A673 (cell line): Measurements from ENCODE around the gene C4orf50. TPM values are rescaled to one million over a fixed set of nuclear protein-coding genes. Genes with fewer than 3 reads are reported as not detected.

Source experiments
- BruUV-seq: library from RNA; stranded (reverse); fragments of 400-500 nt; replicated peaks from 2 replicates; lab custom pipeline; 2021; lab: Mats Ljungman, UMichigan
- CTCF ChIA-PET: fragments of 300-600 bp; sonication (Branson Sonifier 250); formaldehyde crosslinking; loops from one replicate; lab custom pipeline; 2022; ENCODE audit warnings: antibody characterized with exemption; lab: Charles Lee
- POLR2A ChIA-PET: fragments of 300-600 bp; sonication (Branson Sonifier 250); formaldehyde crosslinking; loops from one replicate; lab custom pipeline; 2022; ENCODE audit warnings: antibody characterized with exemption; ENCODE audit not compliant: low non-redundant PET; lab: Charles Lee
- DNase-seq: peaks from one replicate; pipeline ENCODE4 v3.0.0-alpha.2; 2015; ENCODE audit warnings: low spot score
- H3K27ac ChIP-seq: fragments of 200-600 bp; sonication (generic); 2 replicates; pipeline ENCODE4 v1.5.1; 2016; ENCODE audit warnings: mixed run types, low read depth, mild to moderate bottlenecking, mixed read lengths, antibody characterized with exemption, low read length; ENCODE audit not compliant: poor library complexity, severe bottlenecking
- H3K27me3 ChIP-seq: fragments of 200-600 bp; sonication (generic); replicated peaks from 2 replicates; pipeline ENCODE4 v1.6.1; 2017; ENCODE audit warnings: mixed run types, low read depth, mild to moderate bottlenecking, mixed read lengths, antibody characterized with exemption, low read length; ENCODE audit not compliant: insufficient read depth, poor library complexity
- H3K36me3 ChIP-seq: fragments of 200-600 bp; sonication (generic); 2 replicates; pipeline ENCODE4 v1.6.1; 2016; ENCODE audit warnings: mixed run types, mild to moderate bottlenecking, mixed read lengths, antibody characterized with exemption, low read length; ENCODE audit not compliant: insufficient read depth, poor library complexity, severe bottlenecking
- H3K4me1 ChIP-seq: fragments of 200-600 bp; sonication (generic); 2 replicates; pipeline ENCODE4 v1.6.1; 2017; ENCODE audit warnings: mixed run types, mild to moderate bottlenecking, mixed read lengths, antibody characterized with exemption, low read length; ENCODE audit not compliant: insufficient read depth, poor library complexity, severe bottlenecking
- H3K4me3 ChIP-seq: fragments of 200-600 bp; sonication (generic); 2 replicates; pipeline ENCODE4 v1.5.1; 2016; ENCODE audit warnings: low read depth, mixed run types, mild to moderate bottlenecking, mixed read lengths, low read length; ENCODE audit not compliant: poor library complexity, severe bottlenecking
- H3K9me3 ChIP-seq: fragments of 200-600 bp; sonication (generic); 2 replicates; pipeline ENCODE4 v1.6.1; 2016; ENCODE audit warnings: mixed run types, low read depth, mild to moderate bottlenecking, mixed read lengths, antibody characterized with exemption, low read length; ENCODE audit not compliant: poor library complexity, severe bottlenecking
- CTCF ChIP-seq: fragments of 300-800, 200-600 bp; sonication (generic); conservative IDR thresholded peaks from 2 replicates; pipeline ENCODE4 v1.5.1; 2017; ENCODE audit warnings: low read depth, mild to moderate bottlenecking, antibody characterized with exemption, low read length, moderate library complexity, mixed read lengths
- EZH2 ChIP-seq: fragments of 200-600 bp; sonication (generic); IDR thresholded peaks from 2 replicates; pipeline ENCODE4 v1.6.1; 2017; ENCODE audit warnings: borderline replicate concordance, low read depth, mild to moderate bottlenecking, mixed read lengths, antibody characterized with exemption, low read length; ENCODE audit not compliant: poor library complexity, severe bottlenecking
- intact Hi-C: fragments of 100-400 bp; cut with micrococcal nuclease; formaldehyde crosslinking; loops from one replicate; pipeline ENCODE4 v1.10.0; 2022; ENCODE audit not compliant: unreplicated experiment
- total RNA-seq: library from RNA; stranded (reverse); gene quantifications from 2 replicates; pipeline ENCODE4 v1.2.3, GENCODE V29; 2021

The C4orf50 gene
- total RNA-seq, 1 experiment from 2014 or later, result not detected

GRCh38 chr4:5893591-5893990 is 124.6 kb downstream of the C4orf50 start:
- Histone ChIP-seq H3K36me3 (no peaks in the 10 kb centered on the region), H3K4me3 (peak overlapping the region; percentile 31), H3K27me3 (peaks cover 16% of the 10 kb centered on the region), H3K27ac (no peak overlapping the region), H3K9me3 (no peaks in the 10 kb centered on the region), H3K4me1 (peaks cover 35% of the 10 kb centered on the region)
- TF ChIP-seq CTCF, result 0 out of 2 replicates have a peak, but pooled peaks have one; percentile 8
- TF ChIP-seq EZH2, result no peak
- POLR2A ChIA-PET, result no interaction called here
- CTCF ChIA-PET, result no interaction called here
- no peak for DNase-seq
- BruUV-seq, result no TSS peak
- intact Hi-C loops, result loop anchor here (5.0 kb wide), 1 partner anchor 84 kb away; no protein-coding TSS in a partner anchor

GRCh38 chr4:5893004-5893580 is 125.1 kb downstream of the C4orf50 start, which contains the start of gene CRMP1:
TSS of gene CRMP1 (minus strand) at chr4:5893086. CDS start at chr4:5892969, 117 bp downstream.
- BruUV-seq, result no TSS peak
- POLR2A ChIA-PET, result no interaction called here
- peak; percentile 82 for DNase-seq
- TF ChIP-seq EZH2, result no peak
- no peak for TF ChIP-seq CTCF
- no peak within 1 kb of the TSS for H3K27ac ChIP-seq
- CTCF ChIA-PET, result no interaction called here
- peak within 1 kb of the TSS; percentile 31 for H3K4me3 ChIP-seq
- H3K36me3 ChIP-seq, result no peaks in the 10 kb centered on the region
- no peaks in the 10 kb centered on the region for H3K9me3 ChIP-seq
- peaks cover 35% of the 10 kb centered on the region for H3K4me1 ChIP-seq
- intact Hi-C loops, result loop anchor here (5.0 kb wide), 1 partner anchor 84 kb away; no protein-coding TSS in a partner anchor
- peaks cover 16% of the 10 kb centered on the region for H3K27me3 ChIP-seq

- POLR2A ChIA-PET, result no interaction called here
- H3K4me3 ChIP-seq, result peak overlapping the region; percentile 28
- BruUV-seq, result no TSS peak
- peaks cover 35% of the 10 kb centered on the region for H3K4me1 ChIP-seq
- peaks cover 16% of the 10 kb centered on the region for H3K27me3 ChIP-seq
- no peak overlapping the region for H3K27ac ChIP-seq
- DNase-seq, result no peak
- CTCF ChIA-PET, result no interaction called here
- H3K36me3 ChIP-seq, result no peaks in the 10 kb centered on the region
- H3K9me3 ChIP-seq, result no peaks in the 10 kb centered on the region
- intact Hi-C loops, result loop anchor here (5.0 kb wide), 1 partner anchor 85 kb away; no protein-coding TSS in a partner anchor
- peak; percentile 28 for TF ChIP-seq EZH2
- TF ChIP-seq CTCF, result no peak
Observed at GRCh38 chr4:5892323-5893003, 125.8 kb downstream of the C4orf50 start.
